Activated naive CD8-positive, alpha-beta T cell treated with anti-CD3 and anti-CD28 coated beads, Interleukin-2, amount 10 ng/mL, durations not matched to agents 7 days and 5 days (primary cell): ENCODE results near the gene SIPA1. TPM values are rescaled to one million over a fixed set of nuclear protein-coding genes. Genes with fewer than 3 reads are reported as not detected.

ENCODE experiments used
- ATAC-seq: fragments of 150-1000 bp; cut with Tn5 transposase; one replicate; pipeline ENCODE4 v1.10.0; 2021; ENCODE audit warnings: low read depth, moderate library complexity
- POLR2A ChIA-PET: fragments of 350-600 bp; sonication (Branson Sonifier 250); formaldehyde crosslinking; loops from one replicate; lab custom pipeline; 2021; ENCODE audit warnings: antibody characterized with exemption; lab: Charles Lee
- DNase-seq: peaks from one replicate; pipeline ENCODE4 v3.0.0; 2021
- H3K27ac Mint-ChIP-seq: one replicate; pipeline ENCODE4 v1.8.0; 2022; ENCODE audit warnings: mild to moderate bottlenecking, mixed read lengths
- H3K27me3 Mint-ChIP-seq: one replicate; pipeline ENCODE4 v1.8.0; 2022; ENCODE audit warnings: mild to moderate bottlenecking, moderate library complexity, mixed read lengths
- H3K36me3 Mint-ChIP-seq: one replicate; pipeline ENCODE4 v1.8.0; 2021; ENCODE audit warnings: mild to moderate bottlenecking, mixed read lengths
- H3K4me1 Mint-ChIP-seq: one replicate; pipeline ENCODE4 v1.8.0; 2021; ENCODE audit warnings: mixed read lengths
- H3K4me3 Mint-ChIP-seq: one replicate; pipeline ENCODE4 v1.8.0; 2022; ENCODE audit warnings: mild to moderate bottlenecking, moderate library complexity, mixed read lengths
- H3K9me3 Mint-ChIP-seq: one replicate; pipeline ENCODE4 v1.8.0; 2021; ENCODE audit warnings: mixed read lengths
- total RNA-seq, 2 experiments: library from RNA; stranded (reverse); gene quantifications; one replicate each; pipeline ENCODE4 v1.2.3, GENCODE V29; 2021

SIPA1 gene
- total RNA-seq, 2 experiments from 2014 or later: 245 to 266 TPM

DNA sequence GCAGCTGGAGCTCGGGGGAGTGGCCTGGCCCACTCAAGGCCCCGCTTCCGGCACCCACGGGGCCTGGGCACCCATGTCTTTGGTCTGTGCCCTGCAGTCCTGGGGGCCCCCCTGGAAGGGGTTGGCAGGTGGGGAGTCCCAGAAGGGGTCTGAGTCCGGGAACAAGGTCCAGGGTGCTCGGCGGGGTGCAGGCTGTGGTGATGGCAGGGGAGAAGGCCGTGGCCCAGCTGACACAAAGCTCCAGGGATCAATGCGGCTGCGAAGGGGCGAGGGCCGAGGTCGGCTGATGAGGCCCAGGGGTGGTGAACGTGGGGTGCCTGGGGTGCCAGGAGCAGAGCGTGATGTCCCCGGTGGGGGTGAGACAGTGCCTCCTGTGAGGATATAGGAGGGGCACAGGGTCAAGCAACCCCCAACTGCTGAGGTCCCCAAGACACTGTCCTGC, 39.6 kb upstream of the SIPA1 start:
- POLR2A ChIA-PET: interaction anchor here (0.6 to 1.7 kb wide), 2 partner anchors 13 to 21 kb away, joined by 3 to 4 read pairs; no protein-coding TSS in a partner anchor
- Mint-ChIP-seq H3K4me3 (no peak overlapping the region), H3K9me3 (no peaks in the 10 kb centered on the region)

DNA sequence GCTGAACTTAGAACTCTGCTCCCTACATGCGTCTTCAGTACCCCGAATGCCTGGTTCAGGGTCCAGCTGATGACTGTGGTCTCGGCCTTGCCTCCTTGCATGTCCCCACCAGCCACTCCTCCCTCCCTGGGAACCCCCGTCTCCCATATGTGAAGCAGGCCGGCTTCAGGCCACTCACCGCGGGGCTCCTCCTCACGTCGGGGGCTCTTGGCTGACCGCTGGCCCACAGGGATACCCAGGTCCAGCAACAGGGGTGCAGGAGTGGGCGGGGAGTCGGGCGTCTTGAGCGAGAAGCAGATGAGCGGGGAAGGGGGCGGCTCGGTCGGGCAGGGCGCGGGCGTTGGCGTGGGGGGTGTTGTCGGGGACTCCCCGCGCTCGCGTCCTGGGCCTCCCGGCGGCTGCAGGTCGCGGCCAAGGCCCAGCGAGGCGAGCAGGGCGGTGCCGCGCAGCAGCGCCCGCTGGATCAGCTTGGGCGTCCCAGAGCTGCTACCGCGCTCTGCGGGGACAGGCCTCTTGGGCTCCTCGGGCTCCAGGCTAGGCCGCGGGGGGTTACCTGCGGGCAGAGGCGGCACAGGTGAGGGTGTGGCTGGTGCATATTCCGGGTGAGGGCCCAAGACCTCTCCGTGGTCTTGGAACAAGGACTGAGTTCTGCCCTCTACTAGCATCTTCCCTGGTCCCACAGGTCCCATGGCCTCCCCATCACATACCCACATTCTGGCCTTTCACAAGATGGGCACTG, 38.5 kb upstream of the SIPA1 start:
- Mint-ChIP-seq H3K4me1 (no peaks in the 10 kb centered on the region), H3K4me3 (no peak overlapping the region), H3K36me3 (peaks cover 5% of the 10 kb centered on the region), H3K27ac (no peak overlapping the region), H3K27me3 (no peaks in the 10 kb centered on the region), H3K9me3 (no peaks in the 10 kb centered on the region)
- no peak for DNase-seq
- POLR2A ChIA-PET: interaction anchor here (0.7 kb wide), 1 partner anchor 53 kb away, joined by 4 read pairs; no protein-coding TSS in a partner anchor
- ATAC-seq: no peak

More for the DNA sequence above, 39.6 kb upstream of the SIPA1 start:
- peaks cover under 1% of the 10 kb centered on the region for H3K36me3 Mint-ChIP-seq
- no peaks in the 10 kb centered on the region for H3K4me1 Mint-ChIP-seq
- H3K27me3 Mint-ChIP-seq: no peaks in the 10 kb centered on the region
- ATAC-seq (no peak), DNase-seq (no peak)
- no peak overlapping the region for H3K27ac Mint-ChIP-seq

DNA sequence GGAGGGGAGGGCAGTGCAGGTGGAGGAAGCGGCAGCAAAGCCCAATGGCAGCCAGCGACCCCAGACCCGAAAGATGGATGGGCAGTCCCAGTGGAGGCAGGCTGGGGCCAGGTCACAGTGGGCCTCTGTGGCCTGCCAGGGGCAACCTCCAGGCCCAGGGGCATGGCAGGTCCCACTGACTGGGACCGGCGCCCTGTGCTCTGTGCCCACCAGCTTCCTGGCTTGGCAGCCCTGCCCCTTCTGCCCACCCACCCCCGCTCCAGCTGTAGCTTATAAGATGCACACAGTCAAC, 38.0 kb upstream of the SIPA1 start:
- Mint-ChIP-seq H3K27me3 (no peaks in the 10 kb centered on the region), H3K36me3 (peaks cover 5% of the 10 kb centered on the region), H3K9me3 (no peaks in the 10 kb centered on the region), H3K4me3 (no peak overlapping the region), H3K27ac (no peak overlapping the region), H3K4me1 (no peaks in the 10 kb centered on the region)
- POLR2A ChIA-PET: interaction anchor here (0.7 kb wide), 1 partner anchor 53 kb away, joined by 4 read pairs; no protein-coding TSS in a partner anchor
- DNase-seq: no peak
- no peak for ATAC-seq

DNA sequence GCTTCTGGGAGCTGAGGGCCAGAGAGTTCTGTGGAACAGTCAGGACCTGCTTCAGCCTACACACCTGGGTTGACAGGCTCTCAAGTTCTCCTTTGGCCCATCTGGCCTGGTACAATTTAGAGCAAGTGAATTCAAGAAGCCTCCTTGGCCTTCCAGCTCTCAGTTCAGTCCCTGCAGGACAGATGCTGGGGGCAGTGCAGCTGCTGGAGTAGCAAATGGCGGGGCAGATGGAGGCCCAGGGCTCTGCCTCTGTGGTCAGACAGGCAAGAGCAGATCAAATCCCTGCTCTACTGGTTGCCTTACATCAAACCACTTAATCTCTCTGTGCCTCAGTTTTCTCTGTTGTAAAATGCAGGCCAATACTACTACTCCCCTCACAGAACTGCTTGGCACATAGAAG, 33.6 kb upstream of the SIPA1 start:
- ATAC-seq (no peak), DNase-seq (no peak)
- POLR2A ChIA-PET: interaction anchor here (0.8 to 1.4 kb wide), 3 partner anchors 8 to 17 kb away, joined by 3 to 5 read pairs (median 4); partner anchors contain the start of gene PCNX3
- no peaks in the 10 kb centered on the region for H3K9me3 Mint-ChIP-seq
- H3K4me3 Mint-ChIP-seq: no peak overlapping the region
- peaks cover 7% of the 10 kb centered on the region for H3K36me3 Mint-ChIP-seq
- H3K4me1 Mint-ChIP-seq: no peaks in the 10 kb centered on the region
- no peaks in the 10 kb centered on the region for H3K27me3 Mint-ChIP-seq
- H3K27ac Mint-ChIP-seq: no peak overlapping the region

DNA sequence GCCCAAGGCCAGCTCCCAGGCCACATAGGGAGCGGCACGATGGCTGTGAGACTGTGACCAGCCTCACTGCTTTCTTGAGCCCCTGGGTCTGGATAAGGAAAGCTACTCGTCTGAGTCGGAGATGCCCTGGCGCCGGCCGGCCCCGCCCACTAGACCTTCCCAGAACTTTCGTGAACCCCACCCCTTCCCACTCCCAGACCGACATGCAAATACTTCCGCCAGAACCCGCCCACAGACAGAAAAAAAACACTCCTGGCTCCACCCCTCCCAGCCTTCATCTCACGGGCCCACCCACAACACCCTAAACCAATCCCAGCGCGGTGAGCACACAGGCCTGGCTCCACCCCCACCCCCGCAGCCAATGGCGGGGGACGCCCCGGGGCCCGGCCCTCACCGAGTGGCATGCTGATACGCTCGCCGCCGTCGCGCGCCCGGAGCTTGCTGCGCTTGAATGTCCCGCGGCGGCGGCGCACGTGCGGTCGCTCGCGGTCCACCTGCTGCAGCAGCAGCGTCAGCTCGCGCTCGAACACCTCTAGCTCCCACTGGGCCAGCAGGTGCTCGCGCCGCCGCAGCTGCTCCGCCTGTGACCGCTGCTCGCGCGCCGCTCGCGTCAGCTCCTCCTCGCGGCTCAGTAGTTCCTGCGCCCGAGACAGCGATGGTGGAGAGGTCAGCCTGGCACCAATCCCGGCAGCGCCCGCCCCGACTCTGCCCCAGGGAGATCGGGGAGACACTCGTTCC, 30.9 kb upstream of the SIPA1 start:
- no peaks in the 10 kb centered on the region for H3K27me3 Mint-ChIP-seq
- H3K9me3 Mint-ChIP-seq: no peaks in the 10 kb centered on the region
- no peak overlapping the region for H3K27ac Mint-ChIP-seq
- ATAC-seq: no peak
- H3K4me1 Mint-ChIP-seq: peaks cover 14% of the 10 kb centered on the region
- no peak for DNase-seq
- POLR2A ChIA-PET: interaction anchor here (0.5 kb wide), 1 partner anchor 98 kb away, joined by 3 read pairs; no protein-coding TSS in a partner anchor
- H3K36me3 Mint-ChIP-seq: peaks cover 9% of the 10 kb centered on the region
- H3K4me3 Mint-ChIP-seq: no peak overlapping the region

DNA sequence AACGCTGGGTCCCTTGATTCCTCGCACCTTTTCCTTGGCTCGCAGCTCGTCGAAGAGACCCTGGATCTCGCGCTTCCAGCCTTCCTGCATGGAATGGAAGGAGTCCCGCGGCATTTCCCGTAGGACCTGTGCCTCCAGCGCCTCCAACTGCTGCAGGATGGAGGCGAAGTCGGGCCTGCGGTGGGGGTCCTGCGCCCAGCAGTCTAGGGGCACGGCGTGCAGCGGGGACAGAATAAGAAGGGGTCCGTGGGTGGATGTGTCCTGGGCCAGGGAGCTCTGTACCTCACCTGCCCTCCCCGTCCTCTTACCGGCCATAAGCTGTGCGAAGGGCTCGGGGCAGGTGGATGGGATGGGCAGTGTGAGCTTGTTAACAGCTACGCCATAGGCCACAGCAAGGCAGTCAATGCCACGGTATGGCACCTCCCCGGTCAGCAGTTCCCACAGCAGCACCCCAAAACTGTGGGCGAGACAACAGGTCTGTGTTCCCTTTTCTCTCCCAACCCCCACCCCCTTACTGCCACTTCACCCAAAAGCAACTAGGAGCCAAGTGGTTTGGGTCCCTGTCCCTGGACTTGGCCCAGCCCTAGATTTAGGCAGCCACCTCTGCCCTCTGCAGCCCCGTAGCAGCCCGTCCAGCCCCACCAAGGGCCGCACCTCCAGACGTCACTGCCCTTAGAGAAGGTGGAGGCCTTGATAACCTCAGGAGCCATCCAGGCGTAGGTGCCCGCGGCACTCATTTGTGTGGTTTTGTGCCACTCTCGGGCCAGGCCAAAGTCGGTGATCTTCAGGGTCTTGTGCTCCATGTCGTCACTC, 30.1 kb upstream of the SIPA1 start:
- Mint-ChIP-seq H3K4me1 (peaks cover 20% of the 10 kb centered on the region), H3K4me3 (no peak overlapping the region), H3K36me3 (peaks cover 11% of the 10 kb centered on the region), H3K27me3 (no peaks in the 10 kb centered on the region), H3K27ac (no peak overlapping the region), H3K9me3 (no peaks in the 10 kb centered on the region)
- POLR2A ChIA-PET: interaction anchor here (0.5 kb wide), 1 partner anchor 99 kb away, joined by 3 read pairs; no protein-coding TSS in a partner anchor
- ATAC-seq (no peak), DNase-seq (no peak)

DNA sequence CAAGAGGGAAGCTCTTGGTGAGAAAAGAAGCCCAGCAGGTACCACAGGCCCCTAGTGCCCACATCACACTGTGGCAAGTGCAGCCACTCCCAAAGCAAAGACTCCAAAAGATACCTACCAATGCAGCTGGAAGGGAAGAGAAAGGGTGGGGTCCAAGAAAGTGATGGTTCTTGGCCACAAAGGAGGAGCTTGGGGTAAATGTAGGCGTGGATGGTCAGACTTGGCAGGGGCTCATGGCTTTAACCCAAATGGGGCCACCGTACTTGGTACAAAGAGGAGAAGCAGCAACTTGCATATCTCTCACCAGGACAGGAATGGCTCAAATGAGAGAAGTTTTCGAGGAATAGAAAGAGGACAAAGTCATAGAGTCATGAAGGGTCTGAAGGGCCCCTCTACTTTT, 28.7 kb upstream of the SIPA1 start:
- Mint-ChIP-seq H3K4me3 (no peak overlapping the region), H3K27ac (peak overlapping the region; percentile 43)
- POLR2A ChIA-PET: interaction anchor here (0.7 to 1.4 kb wide), 4 partner anchors 14 to 102 kb away, joined by 3 read pairs; partner anchors contain the start of genes FAM89B and KCNK7

DNA sequence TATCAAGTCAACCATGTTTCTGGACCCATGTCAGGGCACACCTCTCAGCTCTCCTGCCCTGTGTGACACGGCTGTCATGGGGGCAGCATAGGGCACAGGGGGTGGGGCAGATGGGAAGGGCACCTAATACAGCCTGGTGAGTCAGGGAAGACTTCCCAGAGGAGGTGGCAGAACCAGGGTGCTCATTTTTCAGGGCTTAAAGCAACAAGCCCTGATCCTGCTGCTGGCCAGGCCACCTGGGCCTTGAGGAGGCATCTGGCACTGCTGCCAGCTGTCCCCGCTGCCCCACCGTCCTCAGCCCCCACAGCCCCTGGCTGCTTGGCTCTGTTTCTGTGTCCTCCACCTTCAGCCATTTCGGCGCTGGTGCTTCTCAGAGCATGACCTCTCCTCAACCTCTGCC, 28.2 kb upstream of the SIPA1 start:
- H3K36me3 Mint-ChIP-seq: peaks cover 6% of the 10 kb centered on the region
- no peaks in the 10 kb centered on the region for H3K27me3 Mint-ChIP-seq
- H3K4me3 Mint-ChIP-seq: no peak overlapping the region
- peak overlapping the region; percentile 73 for H3K27ac Mint-ChIP-seq
- POLR2A ChIA-PET: interaction anchor here (0.5 to 1.8 kb wide), 4 partner anchors 14 to 29 kb away, joined by 3 to 7 read pairs (median 3); partner anchors contain the start of genes KCNK7 and SIPA1
- no peak for ATAC-seq
- no peaks in the 10 kb centered on the region for H3K9me3 Mint-ChIP-seq
- no peak for DNase-seq
- peaks cover 20% of the 10 kb centered on the region for H3K4me1 Mint-ChIP-seq

More for the DNA sequence above, 28.7 kb upstream of the SIPA1 start:
- DNase-seq: no peak
- Mint-ChIP-seq H3K9me3 (no peaks in the 10 kb centered on the region), H3K27me3 (no peaks in the 10 kb centered on the region), H3K4me1 (peaks cover 20% of the 10 kb centered on the region), H3K36me3 (peaks cover 6% of the 10 kb centered on the region)
- no peak for ATAC-seq

DNA sequence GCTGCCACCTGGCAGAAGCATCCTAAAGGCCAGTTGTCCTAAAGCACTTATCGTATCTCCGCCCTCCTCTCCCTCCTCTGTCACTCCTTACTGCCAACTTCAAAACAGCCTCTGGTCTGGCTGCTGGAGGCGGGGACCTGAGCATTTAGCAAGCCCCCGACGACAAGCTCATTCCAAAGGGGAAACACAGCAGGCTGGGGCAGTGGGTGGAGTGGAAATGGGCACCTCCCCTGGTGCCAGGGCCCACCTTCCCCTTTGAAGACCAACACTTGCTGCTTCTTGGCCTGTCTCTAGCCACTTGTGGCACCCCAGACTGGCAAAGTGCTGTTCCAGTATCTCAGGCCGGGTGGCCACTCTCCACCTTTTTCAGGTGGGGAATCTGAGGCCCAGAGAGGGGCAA, 27.5 kb upstream of the SIPA1 start:
- ATAC-seq (no peak), DNase-seq (no peak)
- Mint-ChIP-seq H3K27me3 (no peaks in the 10 kb centered on the region), H3K27ac (peak overlapping the region; percentile 73), H3K36me3 (peaks cover 6% of the 10 kb centered on the region), H3K9me3 (no peaks in the 10 kb centered on the region), H3K4me3 (no peak overlapping the region), H3K4me1 (peaks cover 20% of the 10 kb centered on the region)
- POLR2A ChIA-PET: interaction anchor here (1.3 to 1.8 kb wide), 3 partner anchors 13 to 28 kb away, joined by 3 to 7 read pairs (median 4); partner anchors contain the start of gene SIPA1

DNA sequence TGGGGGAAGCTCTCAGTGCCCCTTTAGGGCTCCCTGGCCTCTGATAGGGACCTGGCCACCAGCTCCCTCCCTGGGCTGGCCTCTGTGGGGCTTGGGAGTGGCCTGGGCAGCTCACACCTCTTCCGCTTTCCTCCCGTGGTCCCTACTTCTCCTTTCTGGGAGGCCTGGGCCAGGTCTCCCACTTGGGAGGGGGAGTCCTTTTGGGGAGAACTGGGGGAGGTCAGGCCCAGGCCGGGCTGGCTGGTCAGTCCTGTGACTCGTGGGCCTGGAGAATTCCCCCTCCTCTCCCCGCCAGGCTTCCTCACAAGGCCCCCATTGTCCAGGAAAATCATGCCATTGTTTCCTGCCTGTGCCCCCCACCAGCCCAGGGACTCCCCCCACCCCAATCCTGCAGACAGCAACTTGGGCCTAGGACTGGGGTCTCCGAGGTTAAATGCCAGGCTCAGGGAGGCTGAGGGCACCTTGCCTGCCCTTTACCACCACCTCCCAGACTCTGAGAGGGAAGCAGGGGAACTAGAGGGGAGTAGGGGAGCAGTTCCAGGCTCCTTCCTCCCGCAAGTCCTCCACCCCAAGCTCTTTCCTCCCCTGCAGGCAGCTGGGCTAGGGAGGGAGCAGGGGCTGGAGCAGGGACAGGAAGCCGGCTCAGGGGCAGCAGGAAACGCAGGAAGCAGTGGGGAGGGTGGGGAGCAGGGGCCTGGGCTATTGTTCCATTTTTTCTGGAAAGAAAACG, 26.7 kb upstream of the SIPA1 start:
- no peak for ATAC-seq
- H3K27ac Mint-ChIP-seq: peak overlapping the region; percentile 47
- peaks cover 6% of the 10 kb centered on the region for H3K36me3 Mint-ChIP-seq
- H3K4me3 Mint-ChIP-seq: peak overlapping the region; percentile 52
- POLR2A ChIA-PET: interaction anchor here (1.3 to 2.1 kb wide), 3 partner anchors 14 to 42 kb away, joined by 4 to 8 read pairs (median 7); partner anchors contain the start of gene SIPA1
- no peaks in the 10 kb centered on the region for H3K27me3 Mint-ChIP-seq
- H3K4me1 Mint-ChIP-seq: peaks cover 20% of the 10 kb centered on the region
- H3K9me3 Mint-ChIP-seq: no peaks in the 10 kb centered on the region
- DNase-seq: no peak

DNA sequence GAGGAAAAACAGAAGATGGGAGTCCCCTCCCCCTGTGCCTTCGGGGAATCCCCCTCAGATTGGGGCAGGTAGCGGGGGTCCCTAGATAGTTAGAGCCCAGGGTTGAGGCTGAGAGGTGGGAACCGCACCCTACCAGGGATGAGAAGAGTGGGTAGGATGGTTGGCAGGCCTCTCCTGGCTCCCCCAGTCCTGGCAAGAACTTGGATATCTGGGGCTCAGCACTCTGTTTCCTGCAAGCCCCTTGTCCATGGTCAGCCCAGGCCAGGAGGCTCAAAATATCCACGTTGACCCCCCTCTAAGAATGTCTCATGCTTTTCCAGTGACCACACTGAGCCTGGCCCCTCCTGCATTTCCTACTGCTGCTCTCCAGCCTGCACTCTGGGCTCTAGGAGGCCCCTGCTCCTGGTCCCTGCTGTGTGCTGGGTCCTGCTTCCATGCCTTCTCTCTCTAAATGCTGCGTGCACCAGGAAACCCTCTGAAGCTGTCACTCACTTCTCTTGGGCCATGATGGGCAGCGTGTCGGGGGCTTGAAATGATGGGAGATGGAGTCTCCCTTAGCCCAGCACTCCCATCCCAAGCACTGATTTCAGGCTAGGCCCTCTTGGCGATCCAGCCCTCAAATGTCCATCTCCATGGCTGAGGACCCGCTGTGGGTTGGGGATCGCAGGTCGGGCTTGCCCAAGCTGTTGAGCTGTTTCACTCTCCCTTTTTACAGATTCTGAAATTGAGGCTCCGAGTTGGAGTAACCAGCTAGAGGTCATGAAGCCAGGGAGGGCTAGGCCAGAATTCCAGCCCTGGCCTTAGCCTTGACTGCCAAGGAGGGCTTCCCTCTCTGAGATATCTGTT, 25.9 kb upstream of the SIPA1 start:
- no peaks in the 10 kb centered on the region for H3K27me3 Mint-ChIP-seq
- H3K4me3 Mint-ChIP-seq: peak overlapping the region; percentile 96
- no peak for ATAC-seq
- peaks cover 27% of the 10 kb centered on the region for H3K4me1 Mint-ChIP-seq
- H3K27ac Mint-ChIP-seq: peak overlapping the region; percentile 90
- no peaks in the 10 kb centered on the region for H3K9me3 Mint-ChIP-seq
- DNase-seq: no peak
- peaks cover 8% of the 10 kb centered on the region for H3K36me3 Mint-ChIP-seq
- POLR2A ChIA-PET: interaction anchor here (0.5 to 2.1 kb wide), 6 partner anchors 8 to 248 kb away, joined by 3 to 8 read pairs (median 4); partner anchors contain the start of gene RELA
